Pancreas (tissue), 10 donors: ENCODE measurements around the gene SFSWAP. TPM values are rescaled to one million over a fixed set of nuclear protein-coding genes. Genes with fewer than 3 reads are reported as not detected.
"Not testable (repeated sequence)": the region's sequence is repeated elsewhere in the genome, so short reads cannot be mapped to it uniquely, and the experiment has no call there.

Experiments used
- ATAC-seq, 4 donors: fragments of 200-7000 bp; cut with Tn5 transposase; one replicate each; pipeline versions ENCODE4 v1.8.0 to v1.9.1; 2020; ENCODE audit warnings: mild to moderate bottlenecking in 4 of 4, moderate library complexity in 4 of 4
- DNase-seq, 6 donors: peaks; one replicate each; pipeline ENCODE4 v3.0.0-alpha.2; 2020
- FAIRE-seq: peaks from 2 replicates; lab custom pipeline; 2012; peaks lifted over from hg19 to GRCh38; lab: Jason Lieb, UNC
- H3K27ac ChIP-seq, 4 donors: fragments of 200-600 bp; sonication (generic); 1 replicate in 3 of 4; 2 replicates in 1 of 4; pipeline versions ENCODE4 v1.5.0 to v1.8.0; 2020
- H3K27me3 ChIP-seq, 4 donors: fragments of 200-600 bp; one replicate each; pipeline ENCODE4 v1.8.0; 2021
- H3K36me3 ChIP-seq, 3 donors: fragments of 200-600 bp; sonication (generic) in 1 of 3; one replicate each; pipeline versions ENCODE4 v1.5.0 to v1.8.0; 2020 to 2021
- H3K4me1 ChIP-seq, 3 donors: fragments of 200-600 bp; one replicate each; pipeline ENCODE4 v1.8.0; 2021
- H3K4me3 ChIP-seq, 4 donors: fragments of 200-600 bp; sonication (generic) in 2 of 4; one replicate each; pipeline versions ENCODE4 v1.5.0 to v1.8.0; 2020 to 2021
- H3K9me3 ChIP-seq, 4 donors: fragments of 200-600 bp; one replicate each; pipeline ENCODE4 v1.8.0; 2021
- CTCF ChIP-seq, 4 donors: fragments of 200-600 bp; sonication (generic) in 3 of 4; IDR thresholded peaks; one replicate each; pipeline versions ENCODE4 v1.5.0 to v1.8.0; 2021; ENCODE audit warnings: antibody characterized with exemption in 4 of 4
- WGBS, 2 donors: extraction: QIAGEN DNeasy Blood & Tissue Kit; methylation state at CpG; one replicate each; pipeline ENCODE4 v1.1.7; 2013; 5-methylcytosine and 5-hydroxymethylcytosine counted together
- intact Hi-C, 3 donors: fragments of 100-400 bp; cut with DNase I; formaldehyde crosslinking; loops; one replicate each; pipeline versions ENCODE4 v1.11.1 to v1.14.2; 2022
- polyA plus RNA-seq, 2 donors: library from polyadenylated mRNA; stranded (reverse); fragments of 200-250 nt; gene quantifications; one replicate each; pipeline ENCODE4 v1.2.3, GENCODE V29; 2013
- total RNA-seq, 6 donors: library from RNA; stranded (reverse); fragmentation: NEBNext Ultra II Directional in 4 of 6; extraction: Animal tissue kit (Norgen Biotek cat#: 25700) in 4 of 6; gene quantifications; one replicate each; pipeline versions ENCODE4 v1.2.1 to v1.2.4, GENCODE V29; 2021 to 2023
- donor health status: healthy with polysubstance abuse.
- donor health status: DM: no; HTN: no; CAD: no; lungs with moderate emphysema.
- donor health status: DM: no; HTN: no; CAD: no.
- donor health status: control.
- donor health status: control.
- donor health status: Bipolar disorder and iron deficiency.
- donor health status: DM: yes; HTN: yes; CAD: no.
- donor health status: DM: no; HTN: no; CAD: no.
- donor health status: DM: no; HTN: no; CAD: no.
- donor health status: DM: yes; HTN: yes; CAD: no.

The SFSWAP gene
- total and polyA plus RNA-seq, 8 donors, result 12.9 to 50.7 (median 20.6) TPM

GRCh38 chr12:131774576-131775391, 63.9 kb downstream of the SFSWAP start:
- peak in 2 of 4 donors; percentile 11 to 33 for ATAC-seq
- H3K27me3 ChIP-seq, result no peaks in the 10 kb centered on the region
- H3K27ac ChIP-seq, result no peak overlapping the region
- peaks cover 0 to 34% (median 4%) of the 10 kb centered on the region in 3 donors for H3K36me3 ChIP-seq
- no peaks in the 10 kb centered on the region for H3K9me3 ChIP-seq
- FAIRE-seq, result no peak
- intact Hi-C loops, result no loop called here
- no peak for TF ChIP-seq CTCF (IDR thresholded peaks at IDR 0.05)
- H3K4me1 ChIP-seq, result no peaks in the 10 kb centered on the region
- WGBS, 2 donors, result 83% methylated on average over 17 of the region's 17 CpGs
- DNase-seq, result no peak
- H3K4me3 ChIP-seq, result no peak overlapping the region

GRCh38 chr12:131775392-131776236, 64.7 kb downstream of the SFSWAP start:
- H3K27me3 ChIP-seq, result no peaks in the 10 kb centered on the region
- intact Hi-C loops, result no loop called here
- FAIRE-seq, result no peak
- DNase-seq, result no peak
- no peak for ATAC-seq
- H3K4me3 ChIP-seq, result no peak overlapping the region
- no peaks in the 10 kb centered on the region for H3K4me1 ChIP-seq
- no peak for TF ChIP-seq CTCF (IDR thresholded peaks at IDR 0.05)
- no peaks in the 10 kb centered on the region for H3K9me3 ChIP-seq
- peaks cover 0 to 39% (median 4%) of the 10 kb centered on the region in 3 donors for H3K36me3 ChIP-seq
- 91 to 92% methylated on average over 17 of the region's 17 CpGs for WGBS, 2 donors
- no peak overlapping the region for H3K27ac ChIP-seq

GRCh38 chr12:131776237-131776889, 65.5 kb downstream of the SFSWAP start:
- Histone ChIP-seq H3K9me3 (no peaks in the 10 kb centered on the region), H3K4me1 (no peaks in the 10 kb centered on the region), H3K27me3 (no peaks in the 10 kb centered on the region), H3K36me3 (peaks cover 0 to 40% (median 4%) of the 10 kb centered on the region in 3 donors), H3K27ac (no peak overlapping the region), H3K4me3 (no peak overlapping the region)
- FAIRE-seq, result no peak
- TF ChIP-seq CTCF (IDR thresholded peaks at IDR 0.05), result no peak
- WGBS, 2 donors, result 87 to 91% methylated on average over 14 of the region's 14 CpGs
- intact Hi-C loops, result no loop called here
- no peak for DNase-seq
- no peak for ATAC-seq

GRCh38 chr12:131777269-131777668, 66.4 kb downstream of the SFSWAP start:
- DNase-seq, intact Hi-C loops, H3K4me1 ChIP-seq, H3K27ac ChIP-seq, H3K27me3 ChIP-seq, H3K4me3 ChIP-seq, H3K9me3 ChIP-seq, ATAC-seq, FAIRE-seq: not testable (repeated sequence)
- WGBS, 2 donors, result 98 to 99% methylated on average over 9 of the region's 9 CpGs
- peaks cover 0 to 45% (median 4%) of the 10 kb centered on the region in 3 donors for H3K36me3 ChIP-seq

GRCh38 chr12:131779027-131779426, 68.1 kb downstream of the SFSWAP start:
- ATAC-seq, result no peak
- FAIRE-seq, result no peak
- H3K9me3 ChIP-seq, result no peaks in the 10 kb centered on the region
- 97% methylated on average over 23 of the region's 23 CpGs for WGBS, 2 donors
- intact Hi-C loops, result no loop called here
- H3K4me1 ChIP-seq, result no peaks in the 10 kb centered on the region
- peaks cover 0 to 41% (median 4%) of the 10 kb centered on the region in 3 donors for H3K36me3 ChIP-seq
- H3K27ac ChIP-seq, result no peak overlapping the region
- no peaks in the 10 kb centered on the region for H3K27me3 ChIP-seq
- H3K4me3 ChIP-seq, result no peak overlapping the region
- DNase-seq, result no peak
- TF ChIP-seq CTCF (IDR thresholded peaks at IDR 0.05), result no peak
